ENCODE results near the gene IRF2.

The IRF2 gene

GRCh38 chr4:184506527-184507121, 32.3 kb upstream of the IRF2 start:
- TF ChIP-seq POU6F1 (CRISPR knock-in tag; IDR thresholded peaks at IDR 0.05; ENCODE audit: borderline replicate concordance, low read depth) = no peak
- TF ChIP-seq ZNF565 (CRISPR knock-in tag; conservative IDR thresholded peaks at IDR 0.05; ENCODE audit: low read depth) = no peak
- no peak for TF ChIP-seq SNAI2 (CRISPR knock-in tag; IDR thresholded peaks at IDR 0.05)
- no peak for TF ChIP-seq OSR1 (CRISPR knock-in tag; IDR thresholded peaks at IDR 0.05)
- TF ChIP-seq ESRRG (CRISPR knock-in tag; IDR thresholded peaks at IDR 0.05) = no peak
- no peak for TF ChIP-seq PATZ1 (CRISPR knock-in tag; IDR thresholded peaks at IDR 0.05; ENCODE audit: borderline replicate concordance)
- TF ChIP-seq RARB (CRISPR knock-in tag; IDR thresholded peaks at IDR 0.05) = no peak
- no peak for TF ChIP-seq ZNF70 (CRISPR knock-in tag; IDR thresholded peaks at IDR 0.05)
- TF ChIP-seq CREB5 (CRISPR knock-in tag; IDR thresholded peaks at IDR 0.05; ENCODE audit: low read depth) = no peak
- TF ChIP-seq ZFP30 (CRISPR knock-in tag; IDR thresholded peaks at IDR 0.05) = no peak
- TF ChIP-seq ISL1 (CRISPR knock-in tag; IDR thresholded peaks at IDR 0.05) = no peak
- TF ChIP-seq ZFP3 (CRISPR knock-in tag; IDR thresholded peaks at IDR 0.05) = no peak
- ATAC-seq = peak; percentile 94

GRCh38 chr4:184504385-184504784, 30.0 kb upstream of the IRF2 start:
- ATAC-seq = no peak
- TF ChIP-seq TSHZ2 (CRISPR knock-in tag; IDR thresholded peaks at IDR 0.05) (no peak), ZFP30 (CRISPR knock-in tag; IDR thresholded peaks at IDR 0.05) (no peak), BACH2 (CRISPR knock-in tag; IDR thresholded peaks at IDR 0.05; ENCODE audit: borderline replicate concordance) (no peak), TOX (CRISPR knock-in tag; IDR thresholded peaks at IDR 0.05; ENCODE audit: borderline replicate concordance) (no peak), CSDC2 (CRISPR knock-in tag; IDR thresholded peaks at IDR 0.05) (no peak), ZC3H10 (CRISPR knock-in tag; IDR thresholded peaks at IDR 0.05) (no peak), GLIS3 (CRISPR knock-in tag; IDR thresholded peaks at IDR 0.05) (no peak), ARNTL (CRISPR knock-in tag; IDR thresholded peaks at IDR 0.05; ENCODE audit: borderline replicate concordance, low read depth) (no peak), ISL1 (CRISPR knock-in tag; IDR thresholded peaks at IDR 0.05) (no peak), CSRNP3 (CRISPR knock-in tag; IDR thresholded peaks at IDR 0.05) (no peak), ZNF8 (CRISPR knock-in tag; IDR thresholded peaks at IDR 0.05) (no peak), OSR1 (CRISPR knock-in tag; IDR thresholded peaks at IDR 0.05) (no peak), PATZ1 (CRISPR knock-in tag; IDR thresholded peaks at IDR 0.05; ENCODE audit: borderline replicate concordance) (no peak), SNAI2 (CRISPR knock-in tag; IDR thresholded peaks at IDR 0.05) (no peak), RARB (CRISPR knock-in tag; IDR thresholded peaks at IDR 0.05) (no peak)
